Glomerular visceral epithelial cell (primary cell): Measurements from ENCODE around the gene RNF112.
A peak's percentile ranks its signal among the peaks of the same experiment; 100 is the strongest.
"Not testable (repeated sequence)": the region's sequence is repeated elsewhere in the genome, so short reads cannot be mapped to it uniquely, and the experiment has no call there.

Experiments used
- DNase-seq: peaks from one replicate; pipeline ENCODE4 v3.0.0-alpha.2; 2016; ENCODE audit errors: extremely low spot score

RNF112 gene

DNA sequence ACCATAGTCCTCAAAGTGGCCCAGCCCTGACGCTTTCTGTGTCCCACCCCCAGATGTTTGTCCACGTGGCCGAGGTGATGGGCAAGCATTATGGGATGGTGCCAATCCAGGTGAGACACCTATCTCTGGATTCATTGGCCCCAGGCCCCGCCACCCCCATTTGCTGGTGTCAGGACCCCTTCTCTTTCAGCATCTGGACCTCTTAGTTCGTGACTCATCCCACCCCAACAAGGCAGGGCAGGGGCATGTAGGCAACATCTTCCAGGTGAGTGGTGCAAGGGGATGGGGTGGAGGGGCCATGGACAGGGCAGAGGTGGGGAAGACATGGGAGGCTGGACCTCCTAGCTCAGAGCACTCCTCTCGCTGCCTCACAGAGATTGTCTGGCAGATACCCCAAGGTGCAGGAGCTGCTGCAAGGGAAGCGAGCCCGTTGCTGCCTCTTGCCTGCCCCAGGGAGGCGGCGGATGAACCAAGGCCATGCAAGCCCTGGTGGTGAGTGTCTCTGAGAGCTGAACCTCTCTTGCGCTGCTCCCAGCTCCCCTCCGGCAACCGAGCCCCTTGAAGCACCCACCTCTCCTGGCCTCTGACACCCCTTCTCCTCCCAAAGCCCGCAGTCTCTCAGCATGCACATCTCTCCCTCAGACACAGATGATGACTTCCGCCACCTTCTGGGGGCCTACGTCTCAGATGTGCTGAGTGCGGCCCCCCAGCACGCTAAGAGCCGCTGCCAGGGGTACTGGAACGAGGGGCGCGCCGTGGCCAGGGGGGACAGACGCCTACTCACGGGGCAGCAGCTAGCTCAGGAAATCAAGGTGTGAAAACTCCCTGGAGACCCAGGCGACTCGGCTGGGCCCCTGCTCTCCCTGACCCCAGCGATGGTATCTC is 3.6 kb downstream of the RNF112 start:
- DNase-seq, result no peak

DNA sequence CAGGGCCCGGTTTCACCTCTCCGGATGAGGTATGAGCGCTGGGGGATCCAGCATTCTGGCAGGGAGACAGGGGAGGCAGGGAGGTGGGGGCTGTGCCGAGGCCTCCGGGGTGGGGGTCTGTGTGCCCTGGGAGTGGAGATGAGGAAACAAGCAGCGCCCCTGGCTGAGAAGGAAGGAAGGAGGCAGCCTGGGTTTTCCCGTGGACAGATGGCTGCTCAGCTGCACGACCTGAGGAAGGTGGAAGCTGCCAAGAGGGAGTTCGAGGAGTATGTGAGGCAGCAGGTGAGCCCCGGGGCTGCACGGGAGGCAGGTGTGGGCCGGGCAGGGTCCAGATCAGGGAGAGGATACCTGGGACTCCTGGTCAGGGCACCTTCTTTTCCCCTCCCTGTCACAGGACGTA is 4.3 kb downstream of the RNF112 start:
- no peak for DNase-seq

DNA sequence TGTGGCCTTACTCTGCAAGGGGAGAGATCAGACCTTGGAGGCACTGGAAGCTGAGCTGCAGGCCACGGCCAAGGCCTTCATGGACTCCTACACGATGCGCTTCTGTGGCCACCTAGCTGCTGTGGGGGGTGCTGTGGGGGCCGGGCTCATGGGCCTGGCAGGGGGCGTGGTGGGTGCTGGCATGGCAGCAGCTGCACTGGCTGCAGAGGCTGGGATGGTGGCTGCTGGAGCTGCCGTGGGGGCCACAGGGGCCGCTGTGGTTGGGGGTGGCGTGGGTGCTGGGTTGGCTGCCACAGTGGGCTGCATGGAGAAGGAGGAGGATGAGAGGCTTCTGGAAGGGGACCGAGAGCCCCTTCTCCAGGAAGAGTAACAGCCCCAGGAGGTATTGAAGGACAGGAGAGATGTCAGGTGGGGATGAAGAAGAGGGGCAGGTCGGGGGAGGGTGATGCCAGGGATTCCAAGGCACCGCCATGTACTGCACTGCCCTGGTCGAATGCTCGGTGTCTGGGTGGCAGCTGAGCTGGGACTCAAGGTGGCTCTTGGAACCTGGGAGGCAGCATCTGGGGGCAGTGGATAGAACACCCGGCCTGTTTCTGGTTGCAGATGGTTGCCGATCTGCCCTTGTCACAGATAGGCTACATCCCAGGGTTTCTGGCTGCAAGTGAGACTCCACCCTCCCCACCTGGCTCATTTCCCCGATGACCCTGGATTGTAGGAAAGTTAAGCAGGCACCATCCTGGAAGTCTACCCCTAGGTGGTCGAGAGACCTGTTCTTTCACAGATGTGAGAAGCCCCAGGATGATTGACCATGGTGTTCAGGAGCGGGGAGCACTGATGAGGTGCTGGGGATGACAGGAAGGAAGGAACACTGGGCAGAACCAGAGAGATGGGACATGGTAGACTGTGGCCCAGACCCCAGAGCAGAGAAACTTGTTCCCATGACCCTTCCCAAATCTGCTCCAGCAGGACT is 5.1 kb downstream of the RNF112 start:
- DNase-seq, result no peak

DNA sequence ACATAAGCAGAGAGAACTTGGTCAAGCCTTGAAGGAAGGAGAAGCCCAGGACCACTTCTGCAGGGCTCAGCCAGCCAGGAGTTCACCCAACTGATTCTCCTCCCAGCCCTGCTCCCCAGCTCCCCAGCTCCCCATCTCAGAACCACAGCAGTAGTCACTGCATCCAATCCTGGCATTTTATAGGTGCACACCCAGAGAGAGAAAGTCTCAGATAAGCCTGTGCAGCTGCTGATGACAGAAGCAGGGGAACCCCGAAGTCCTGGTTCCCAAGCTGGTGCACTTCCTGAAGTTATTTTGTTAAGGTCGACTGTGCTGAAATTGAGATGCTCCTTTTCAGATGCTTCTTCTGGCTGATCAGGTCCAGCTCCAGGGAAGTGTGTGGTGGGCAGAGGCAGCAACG is 6.6 kb downstream of the RNF112 start:
- DNase-seq, result no peak

DNA sequence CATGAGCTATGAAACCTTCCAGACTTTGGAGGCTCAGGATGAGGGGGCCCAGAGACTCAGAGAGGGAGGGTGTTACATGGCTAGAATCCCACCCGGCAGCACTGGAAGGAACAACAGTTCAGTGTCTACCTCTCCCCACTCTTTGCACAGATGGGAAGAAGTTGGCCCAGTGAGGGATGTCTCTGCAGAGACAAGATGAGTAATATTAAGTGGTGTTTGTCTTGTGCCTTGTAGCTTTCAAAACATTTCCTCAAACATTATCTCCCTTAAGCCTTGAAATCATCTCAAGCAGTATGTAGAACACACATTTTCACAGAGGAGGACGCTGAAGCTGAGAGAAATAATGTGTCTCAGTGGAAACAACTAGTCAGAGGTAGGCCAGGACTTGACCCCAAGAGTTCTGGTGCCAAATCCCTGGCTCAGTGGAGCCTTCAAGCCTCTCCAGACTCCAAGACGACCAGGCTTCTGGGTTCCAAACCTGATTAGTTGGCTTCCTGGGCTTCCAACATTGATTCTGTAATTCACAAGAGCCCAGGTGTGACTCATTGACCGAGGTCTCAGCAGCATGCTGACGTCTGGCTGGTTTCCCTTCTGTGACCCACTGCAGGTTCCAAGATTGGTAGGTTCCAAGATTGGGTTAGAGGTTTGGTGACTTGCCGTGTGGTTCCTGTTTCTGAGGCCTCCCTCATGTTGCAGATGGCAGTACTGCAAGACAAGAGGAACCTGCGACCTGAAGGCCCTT is 7.4 kb downstream of the RNF112 start:
- peak; percentile 18 for DNase-seq

DNA sequence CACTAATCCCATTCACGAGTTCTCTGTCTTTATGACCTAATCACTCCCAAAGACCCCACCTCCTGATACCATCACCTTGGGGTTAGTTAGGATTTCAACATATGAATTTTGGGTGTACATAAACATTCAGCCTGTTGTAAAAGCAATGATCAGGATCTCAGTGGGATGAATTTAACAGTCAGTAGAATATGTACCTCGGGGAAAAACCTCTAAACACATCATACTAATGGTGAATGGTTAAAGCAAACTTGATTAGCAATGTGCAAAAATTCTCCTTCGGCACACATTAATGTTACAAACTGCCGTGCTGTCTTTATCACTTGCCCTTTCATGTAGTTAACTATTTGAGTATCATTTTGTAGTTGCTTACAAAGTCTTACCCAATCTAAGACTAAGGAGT is 10.2 kb downstream of the RNF112 start:
- no peak for DNase-seq

DNA sequence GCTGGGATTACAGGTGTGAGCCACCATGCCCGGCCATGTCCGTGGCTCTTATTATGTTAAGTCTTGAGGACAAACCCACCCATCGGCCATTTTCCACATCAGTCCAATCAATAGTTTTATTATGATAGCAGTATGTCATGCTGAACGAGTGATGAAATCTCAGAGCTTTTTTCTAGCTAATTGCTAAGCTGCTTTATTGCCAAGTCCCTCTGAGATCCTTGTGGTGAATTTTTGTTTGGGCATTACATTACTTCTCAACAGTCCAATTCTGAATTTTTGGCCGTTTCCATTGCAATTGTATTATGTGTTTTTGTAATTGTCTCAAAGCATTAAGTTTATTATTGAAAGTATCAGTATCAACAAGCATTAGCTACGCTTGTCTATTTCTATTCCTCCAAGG is 10.9 kb downstream of the RNF112 start:
- DNase-seq, result no peak

DNA sequence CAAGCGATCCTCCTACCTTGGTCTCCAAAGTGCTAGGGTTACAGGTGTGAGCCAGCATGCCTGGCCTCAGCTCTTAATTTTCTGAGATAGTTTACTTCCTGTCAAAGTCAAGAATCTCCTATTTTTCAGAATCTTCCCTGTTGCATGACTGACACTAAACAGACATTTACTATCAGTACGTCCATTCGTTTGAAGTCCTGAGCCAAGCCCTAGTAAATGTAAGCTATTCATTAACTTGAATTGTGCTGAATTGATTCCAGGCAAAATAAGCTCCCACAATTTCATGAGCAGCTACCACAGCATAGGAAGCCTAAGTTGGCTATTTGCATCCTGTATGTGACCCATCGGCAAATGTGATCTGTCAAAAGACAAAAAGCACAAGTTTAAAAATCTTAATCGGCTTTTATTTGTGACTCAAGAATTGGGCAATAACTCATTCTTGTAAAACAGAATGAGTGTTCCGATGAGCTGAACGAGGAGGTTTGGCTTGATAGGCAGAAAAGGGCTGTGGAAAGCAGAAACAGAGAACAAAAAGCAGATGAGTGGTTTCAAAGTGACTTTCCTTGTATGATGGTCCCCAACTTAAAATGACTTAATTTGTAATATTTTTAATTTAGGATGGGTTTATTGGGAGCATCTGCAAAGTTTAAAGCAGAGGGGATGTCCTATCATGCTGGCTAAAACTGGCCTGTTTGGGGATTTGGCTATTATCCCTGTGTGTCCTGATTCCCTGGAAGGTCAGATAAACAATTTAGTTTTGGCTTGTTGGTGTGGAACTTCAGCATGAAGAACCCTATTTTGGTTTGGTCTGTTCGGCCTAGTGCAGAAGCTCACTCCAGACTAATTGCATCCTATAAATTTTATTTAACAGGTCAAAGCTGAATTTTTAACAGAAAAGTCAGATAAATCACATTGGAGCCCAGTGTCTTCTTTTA is 14.2 kb downstream of the RNF112 start:
- no peak for DNase-seq

DNA sequence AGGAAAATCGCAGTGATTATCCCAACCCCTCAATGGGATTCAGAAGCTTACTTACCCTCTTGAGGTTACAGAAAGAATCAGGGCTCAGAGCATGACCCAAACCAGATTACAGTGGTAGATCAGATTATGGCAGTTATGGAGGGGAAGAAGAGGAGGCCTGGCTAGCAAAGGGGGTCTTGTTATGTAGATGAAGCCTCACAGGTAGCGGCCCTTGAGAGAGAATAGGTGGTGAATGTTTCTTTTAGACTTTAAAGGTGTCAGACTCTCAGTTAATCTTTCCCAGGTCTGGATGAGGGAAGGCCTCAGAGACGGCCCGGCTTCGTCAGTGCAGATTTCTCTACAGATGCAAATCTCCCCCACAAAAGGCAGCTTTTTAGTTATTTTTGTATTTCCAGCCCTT is 15.6 kb downstream of the RNF112 start:
- DNase-seq, result no peak

DNA sequence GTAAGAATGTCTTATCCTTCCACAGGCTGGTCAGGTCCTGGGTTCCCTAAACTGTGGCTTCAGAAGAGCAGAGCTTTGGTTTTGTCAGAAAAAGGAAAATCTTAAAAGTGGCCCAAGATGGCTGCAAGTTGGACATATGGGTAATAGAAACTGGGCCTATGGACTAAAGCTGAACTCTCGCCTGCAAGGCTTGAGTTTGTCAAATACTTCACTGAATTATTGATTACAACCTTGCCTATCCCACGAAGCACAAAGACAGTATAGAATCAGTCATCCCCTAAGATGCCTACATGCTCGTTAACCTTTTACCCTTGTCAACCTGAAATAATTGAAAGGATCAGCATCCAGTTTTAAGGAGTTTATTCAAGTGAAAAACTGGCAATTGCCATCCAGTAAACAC is 20.7 kb downstream of the RNF112 start:
- DNase-seq, result no peak

DNA sequence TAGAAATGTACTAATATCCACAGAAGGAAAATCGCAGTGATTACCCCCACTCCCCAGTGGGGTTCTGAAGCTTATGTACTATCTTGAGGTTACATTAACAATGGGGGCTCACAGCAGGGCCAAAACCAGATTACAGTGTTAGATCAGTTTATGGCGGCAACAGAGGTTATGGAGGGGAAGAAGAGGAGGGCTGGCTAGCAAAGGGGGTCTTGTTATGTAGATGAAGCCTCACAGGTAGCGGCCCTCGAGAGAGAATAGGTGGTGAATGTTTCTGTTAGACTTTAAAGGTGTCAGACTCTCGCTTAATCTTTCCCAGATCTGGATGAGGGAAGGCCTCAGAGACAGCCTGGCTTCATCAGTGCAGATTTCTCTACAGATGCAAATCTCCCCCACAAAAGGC is 22.2 kb downstream of the RNF112 start:
- DNase-seq, result no peak

DNA sequence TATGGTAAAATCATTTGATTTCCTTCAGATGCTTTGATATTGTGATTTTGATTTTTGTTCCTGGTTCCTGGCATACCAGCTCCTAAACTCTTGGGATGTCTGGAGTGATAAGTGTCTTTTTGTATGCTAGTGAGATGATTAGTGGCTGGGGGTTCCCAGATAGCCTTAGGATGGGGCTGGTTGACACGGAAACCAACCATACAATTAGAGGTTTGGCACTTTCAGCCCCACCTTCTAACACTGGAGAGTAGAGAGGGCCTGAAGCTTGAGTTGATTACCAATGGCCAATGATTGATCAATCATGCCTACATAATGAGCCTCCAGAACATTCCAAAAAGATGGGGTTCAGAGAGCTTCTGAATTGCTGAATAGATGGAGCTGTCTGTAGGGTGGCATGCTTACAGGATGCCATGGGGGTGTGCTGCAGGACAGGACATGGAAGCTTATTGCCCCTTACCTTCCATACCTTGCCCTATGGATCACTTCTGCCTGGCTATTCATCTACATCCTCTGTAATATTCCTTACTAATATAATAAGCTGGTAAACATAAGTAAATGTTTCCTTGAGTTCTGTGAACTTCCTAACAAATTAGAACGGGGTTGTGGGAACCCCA is 22.8 kb downstream of the RNF112 start:
- no peak for DNase-seq

DNA sequence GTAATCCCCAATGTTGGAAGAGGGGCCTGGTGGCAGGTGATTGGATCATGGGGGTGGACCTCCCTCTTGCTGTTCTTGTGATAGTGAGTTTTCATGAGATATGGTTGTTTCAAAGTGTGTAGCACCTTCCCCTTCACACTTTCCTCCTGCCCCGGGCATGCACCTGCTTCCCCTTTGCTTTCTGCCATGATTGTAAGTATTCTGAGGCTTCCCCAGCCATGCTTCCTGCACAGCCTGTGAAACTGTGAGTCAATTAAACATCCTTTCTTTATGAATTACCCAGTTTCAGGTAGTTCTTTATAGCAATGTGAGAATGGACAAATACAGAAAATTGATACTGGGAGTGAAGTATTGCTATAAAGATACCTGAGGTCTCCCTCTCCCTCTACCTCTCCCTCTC is 29.4 kb downstream of the RNF112 start:
- DNase-seq, result no peak

DNA sequence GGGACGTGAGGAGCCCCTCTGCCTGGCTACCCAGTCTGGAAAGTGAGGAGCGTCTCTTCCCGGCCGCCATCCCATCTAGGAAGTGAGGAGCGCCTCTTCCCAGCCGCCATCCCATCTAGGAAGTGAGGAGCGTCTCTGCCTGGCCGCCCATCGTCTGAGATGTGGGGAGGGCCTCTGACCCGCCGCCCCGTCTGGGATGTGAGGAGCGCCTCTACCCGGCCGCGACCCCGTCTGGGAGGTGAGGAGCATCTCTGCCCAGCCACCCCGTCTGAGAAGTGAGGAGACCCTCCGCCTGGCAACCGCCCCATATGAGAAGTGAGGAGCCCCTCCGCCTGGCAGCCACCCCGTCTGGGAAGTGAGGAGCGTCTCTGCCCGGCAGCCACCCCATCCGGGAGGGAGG is 30.3 kb downstream of the RNF112 start:
- DNase-seq, result not testable (repeated sequence)

DNA sequence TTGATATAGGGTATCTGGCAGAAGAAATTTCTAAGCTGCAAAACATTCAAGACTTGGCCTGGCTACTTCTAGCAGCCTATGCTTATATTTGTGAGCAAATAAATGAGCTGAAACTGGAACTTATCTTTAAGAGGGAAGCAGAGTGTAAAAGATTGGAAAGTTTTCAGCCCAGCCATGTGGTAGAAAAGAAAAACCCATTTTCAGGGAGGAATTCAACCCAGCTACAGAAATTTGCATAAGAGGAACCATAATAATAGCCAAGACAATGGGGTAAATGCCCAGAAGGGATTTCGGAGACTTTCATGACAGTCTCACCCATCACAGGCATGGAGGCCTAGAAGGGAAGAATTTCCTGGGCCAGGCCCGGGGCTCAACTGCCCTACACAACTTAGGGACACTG is 31.7 kb downstream of the RNF112 start:
- no peak for DNase-seq

DNA sequence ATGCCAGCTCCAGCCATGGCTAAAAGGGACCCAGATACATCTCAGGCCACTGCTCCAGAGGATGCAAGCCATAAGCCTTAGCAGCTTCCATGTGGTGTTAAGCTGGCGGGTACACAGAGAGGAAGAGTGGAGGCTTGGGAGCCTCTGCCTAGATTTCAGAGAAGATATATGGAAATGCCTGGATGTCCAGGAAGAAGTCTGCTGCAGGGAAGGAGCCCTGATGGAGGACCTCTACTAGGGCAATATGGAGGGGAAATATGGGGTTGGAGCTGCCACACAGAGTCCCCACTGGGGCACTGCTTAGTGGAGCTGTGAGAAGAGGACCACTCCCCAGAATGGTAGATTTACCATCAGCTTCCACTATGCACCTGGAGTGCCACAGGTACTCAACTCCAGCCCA is 32.1 kb downstream of the RNF112 start:
- no peak for DNase-seq

DNA sequence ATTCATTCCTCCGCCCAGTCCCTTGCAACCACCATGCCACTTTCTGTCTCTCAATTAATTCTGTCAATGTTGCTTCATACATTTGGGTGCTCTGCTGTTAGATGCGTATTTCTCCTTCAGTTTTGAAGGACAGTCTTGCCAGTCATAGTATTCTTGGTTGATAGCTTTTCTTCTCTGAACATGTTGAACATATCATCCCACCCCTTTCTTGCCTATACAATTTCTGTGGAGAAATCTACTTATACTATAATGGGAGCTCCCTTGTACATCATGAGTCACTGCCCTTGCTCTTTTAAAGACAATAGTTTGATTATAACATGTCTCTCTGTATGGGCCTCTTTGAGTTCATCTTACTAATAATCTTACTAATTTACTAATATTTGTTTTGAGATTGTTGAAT is 34.1 kb downstream of the RNF112 start:
- DNase-seq, result no peak

DNA sequence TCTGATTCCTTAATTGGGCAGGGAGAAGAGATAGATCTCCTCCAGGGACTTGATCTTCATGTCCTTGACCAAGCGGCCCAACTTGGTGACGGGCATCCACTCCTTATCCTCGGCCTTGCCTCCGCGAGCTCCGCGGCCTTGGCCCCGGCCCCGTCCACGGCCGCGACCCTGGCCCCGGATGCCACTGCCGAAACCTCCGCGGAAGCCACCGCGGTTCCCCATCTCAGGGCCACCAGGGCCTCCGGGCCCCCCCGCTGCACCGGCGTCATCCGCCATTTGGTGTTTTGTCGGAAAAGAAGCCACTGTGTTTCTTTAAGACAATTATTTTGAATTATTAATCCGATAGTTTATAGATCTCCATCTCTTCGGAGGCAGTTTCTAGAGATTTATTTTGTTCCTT is 35.5 kb downstream of the RNF112 start:
- not testable (repeated sequence) for DNase-seq

DNA sequence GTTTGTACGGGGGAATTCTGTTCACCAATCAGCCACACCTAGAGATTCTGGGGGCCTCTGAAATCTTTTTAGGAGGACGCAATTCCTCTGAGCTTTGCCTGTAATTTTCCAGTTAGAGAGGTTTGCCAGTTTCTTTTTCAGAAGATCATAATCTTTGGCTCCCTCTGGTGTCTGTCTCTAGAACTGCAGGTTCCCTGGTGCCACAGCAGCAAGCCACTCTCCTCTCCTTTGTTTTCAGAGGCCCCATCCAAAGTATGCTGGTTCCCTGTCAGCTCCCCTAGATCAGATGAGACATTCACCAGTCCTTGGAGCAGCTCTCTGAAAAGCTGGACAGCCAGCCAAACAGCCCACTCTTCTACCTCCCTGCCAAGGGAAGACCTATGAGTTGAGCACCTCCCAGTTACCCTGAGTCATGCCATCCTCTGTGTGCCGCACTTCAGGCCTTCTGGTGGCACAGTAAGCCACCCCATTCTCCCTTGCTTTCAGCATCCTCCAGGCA is 36.1 kb downstream of the RNF112 start:
- DNase-seq, result peak; percentile 72
